Measurements from ENCODE around the gene CDK18. TPM values are rescaled to one million over a fixed set of nuclear protein-coding genes. Genes with fewer than 3 reads are reported as not detected.

The CDK18 gene
- total and polyA plus RNA-seq, 9 of the 15 experiments (the other 6 are each of a cell fraction or from before 2014, with no cell fraction given) = 0.05 to 0.69 (median 0.17) TPM; not detected in 2

DNA sequence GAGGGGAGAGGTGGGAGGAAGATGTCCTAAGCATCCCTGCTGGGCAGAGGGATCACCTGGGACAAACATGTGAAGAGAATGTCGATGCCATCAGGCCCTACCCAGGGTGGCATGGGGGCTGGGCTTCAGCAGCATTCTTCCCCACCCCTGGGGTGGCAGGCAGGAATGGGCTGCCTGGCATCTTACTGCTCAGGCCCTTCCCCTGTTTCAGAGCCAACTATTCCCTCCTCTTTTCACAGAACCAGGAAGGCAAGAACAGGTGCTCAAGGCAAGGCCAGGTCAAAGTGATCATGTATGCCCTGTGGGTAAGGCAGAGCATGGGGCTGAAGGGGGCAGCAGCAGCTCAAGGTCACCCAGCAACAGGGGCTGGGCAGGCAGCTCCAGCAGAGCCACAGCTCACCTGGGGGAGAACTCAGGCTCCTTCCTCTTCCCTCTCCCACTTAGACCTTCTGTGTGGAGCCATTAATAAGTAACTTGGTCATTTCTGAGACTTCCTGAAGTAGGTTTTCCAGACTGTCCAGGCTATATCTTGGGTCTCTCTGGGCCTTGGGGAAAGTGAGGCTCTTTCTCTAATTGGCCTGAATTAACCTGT, 70.9 kb downstream of the CDK18 start:
- no peak for DNase-seq (ENCODE audit: extremely low read depth in 1 of 4, low spot score in 3 of 4)
- no peak overlapping the region for H2AFZ ChIP-seq (ENCODE audit: low read depth, low read length)
- ATAC-seq = no peak
- peaks cover 54 to 72% of the 10 kb centered on the region in 2 experiments for H3K27me3 ChIP-seq (ENCODE audit: control insufficient read depth in 2 of 2, insufficient read depth in 2 of 2, low read length in 2 of 2)
- H3K9me3 ChIP-seq (replicated peaks; ENCODE audit: control insufficient read depth, insufficient read depth, low read depth, low read length) = no peaks in the 10 kb centered on the region
- intact Hi-C loops (cut with micrococcal nuclease) (no loop called here), in situ Hi-C loops (cut with MboI) (no loop called here)
- H3K27ac ChIP-seq (ENCODE audit: extremely low read depth, low read depth, low read length) = no peak overlapping the region
- peaks cover 38% of the 10 kb centered on the region for H4K20me1 ChIP-seq (replicated peaks; ENCODE audit: control insufficient read depth, insufficient read depth, low read length)
- CTCF ChIA-PET (ENCODE audit: low intra/inter-chr PET ratio) = no interaction called here
- no peak overlapping the region for H3K9ac ChIP-seq (ENCODE audit: insufficient read depth in 1 of 2, low read depth in 2 of 2, low read length in 2 of 2)
- H3K4me2 ChIP-seq (ENCODE audit: insufficient read depth, low read length) = no peak overlapping the region
- TF ChIP-seq EP300 (IDR thresholded peaks at IDR 0.05; ENCODE audit: low read length) = no peak
- TF ChIP-seq FUS (optimal IDR thresholded peaks at IDR 0.05; ENCODE audit: low read depth, low read length) = no peak
- no peak for TF ChIP-seq MEF2A (IDR thresholded peaks at IDR 0.05; ENCODE audit: control insufficient read depth, low read depth, low read length)
- no peak for TF ChIP-seq KLF16 (IDR thresholded peaks at IDR 0.05)
- TF ChIP-seq, protein P1, sequence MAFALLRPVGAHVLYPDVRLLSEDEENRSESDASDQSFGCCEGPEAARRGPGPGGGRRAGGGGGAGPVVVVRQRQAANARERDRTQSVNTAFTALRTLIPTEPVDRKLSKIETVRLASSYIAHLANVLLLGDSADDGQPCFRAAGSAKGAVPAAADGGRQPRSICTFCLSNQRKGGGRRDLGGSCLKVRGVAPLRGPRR (CRISPR knock-in tag; IDR thresholded peaks at IDR 0.05) = no peak
- TF ChIP-seq MEIS2 (IDR thresholded peaks at IDR 0.05; ENCODE audit: partially characterized antibody) = no peak
- no peak for TF ChIP-seq ZNF224 (CRISPR knock-in tag; IDR thresholded peaks at IDR 0.05)
- TF ChIP-seq PPARD (CRISPR knock-in tag; IDR thresholded peaks at IDR 0.05) = no peak
- TF ChIP-seq ZNF232 (CRISPR knock-in tag; IDR thresholded peaks at IDR 0.05) = no peak
- TF ChIP-seq ZNF507 (tag; conservative IDR thresholded peaks at IDR 0.05) = no peak
- peaks cover 0 to 4% of the 10 kb centered on the region in 2 experiments; a peak in 1 of 5 replicates for H3K4me1 ChIP-seq (replicated peaks in 1 of 2; ENCODE audit: control insufficient read depth in 2 of 2, insufficient read depth in 2 of 2, low read length in 2 of 2)
- H3K36me3 ChIP-seq (ENCODE audit: control insufficient read depth, insufficient read depth, low read length) = no peaks in the 10 kb centered on the region
- POLR2A ChIA-PET = interaction anchor here (0.5 to 1.1 kb wide), 4 partner anchors 10 to 343 kb away, joined by 3 to 4 read pairs (median 4); no protein-coding TSS in a partner anchor
- H3K9me1 ChIP-seq (ENCODE audit: control insufficient read depth, insufficient read depth, low read length) = no peaks in the 10 kb centered on the region
- no peaks in the 10 kb centered on the region for H3K79me2 ChIP-seq (ENCODE audit: control insufficient read depth, insufficient read depth, low read length)
- whole genome bisulfite sequencing (ENCODE audit: insufficient coverage, low coverage, missing lambda C conversion rate) = 0% methylated on average over 1 of the region's 1 CpG
- BruUV-seq (replicated peaks) = no TSS peak
- H3K4me3 ChIP-seq = no peak overlapping the region
- no peak for FAIRE-seq
